NCI-H2227 (cell line): Measurements from ENCODE around the gene ARID2.
A peak's percentile ranks its signal among the peaks of the same experiment; 100 is the strongest.

Experiments used
- DNase-seq: peaks from one replicate; lab custom pipeline; 2025; ENCODE audit not compliant: unreplicated experiment; lab: John Stamatoyannopoulos, UW

Gene ARID2

DNA sequence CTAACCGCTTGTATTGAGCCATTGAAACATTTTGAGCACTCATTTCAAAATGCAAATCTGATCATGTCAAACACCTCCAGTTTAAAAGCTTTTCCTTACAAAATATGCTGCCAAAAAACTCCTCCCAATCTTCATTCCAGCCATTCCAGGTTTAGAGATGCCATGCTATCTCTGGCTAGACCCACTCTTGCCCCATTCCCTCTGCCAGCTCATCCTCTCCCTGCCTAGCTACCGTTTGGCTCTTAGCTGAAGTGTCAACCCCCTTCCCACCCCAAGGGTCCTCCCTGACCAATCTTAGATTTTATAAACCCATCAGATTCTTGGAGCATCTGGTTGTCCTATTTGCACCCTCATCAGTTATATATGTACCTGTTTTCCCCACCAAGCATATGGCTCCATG, 185.9 kb downstream of the ARID2 start:
- no peak for DNase-seq

DNA sequence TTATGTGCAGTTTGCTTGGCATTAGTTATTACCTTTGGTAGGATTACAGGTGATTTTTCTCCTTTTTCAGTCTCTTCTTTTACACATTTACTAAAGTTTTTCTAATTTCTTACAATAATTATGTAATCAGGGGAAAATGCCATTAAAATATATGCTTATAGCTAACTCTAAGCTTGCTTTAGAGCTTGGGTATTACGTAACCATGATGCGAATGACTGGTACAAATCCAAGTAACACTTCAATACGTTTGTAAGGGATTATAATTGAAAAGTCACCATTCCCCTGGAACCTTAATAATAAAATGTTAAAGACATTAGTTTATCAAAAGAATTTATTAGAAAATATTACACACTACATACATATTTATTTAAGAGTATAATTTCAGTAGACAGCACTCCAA, 189.3 kb downstream of the ARID2 start:
- DNase-seq = no peak

DNA sequence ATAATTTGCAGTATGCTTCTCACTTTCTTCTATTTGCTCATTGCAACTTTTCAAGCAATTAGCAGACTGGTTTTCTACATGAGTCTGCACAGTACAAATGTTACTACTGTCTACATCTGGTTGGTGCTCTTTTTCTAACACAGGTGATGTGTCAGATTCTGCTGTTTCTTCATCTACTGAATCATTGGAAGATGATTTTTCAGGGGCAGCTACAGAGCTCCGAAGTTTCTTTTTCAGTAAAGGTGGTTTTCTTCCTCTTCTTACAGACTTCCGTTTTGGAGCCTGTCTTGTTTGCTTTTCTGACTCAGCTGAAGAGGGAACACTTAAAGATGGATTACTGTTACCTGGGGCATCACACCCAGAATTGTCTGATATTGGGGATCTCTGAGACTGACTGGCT, 198.8 kb downstream of the ARID2 start:
- no peak for DNase-seq

DNA sequence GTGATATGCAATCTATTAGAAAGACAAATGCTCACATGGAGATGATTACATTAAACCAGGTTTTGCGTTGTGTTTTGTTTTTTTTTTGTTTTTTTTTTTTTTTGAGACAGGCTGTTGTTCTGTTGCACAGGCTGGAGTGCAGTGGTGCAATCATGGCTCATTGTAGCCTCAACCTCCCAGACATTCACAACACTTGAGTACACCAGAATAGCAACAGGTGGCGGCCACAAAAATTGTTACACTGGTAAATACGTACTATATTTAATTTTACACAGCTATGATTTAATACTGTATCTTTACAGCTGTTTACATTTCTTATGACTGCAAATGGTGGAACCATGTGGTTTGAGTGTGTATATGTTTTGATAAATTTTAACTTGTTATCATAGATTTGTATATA, 200.9 kb downstream of the ARID2 start:
- DNase-seq = no peak

DNA sequence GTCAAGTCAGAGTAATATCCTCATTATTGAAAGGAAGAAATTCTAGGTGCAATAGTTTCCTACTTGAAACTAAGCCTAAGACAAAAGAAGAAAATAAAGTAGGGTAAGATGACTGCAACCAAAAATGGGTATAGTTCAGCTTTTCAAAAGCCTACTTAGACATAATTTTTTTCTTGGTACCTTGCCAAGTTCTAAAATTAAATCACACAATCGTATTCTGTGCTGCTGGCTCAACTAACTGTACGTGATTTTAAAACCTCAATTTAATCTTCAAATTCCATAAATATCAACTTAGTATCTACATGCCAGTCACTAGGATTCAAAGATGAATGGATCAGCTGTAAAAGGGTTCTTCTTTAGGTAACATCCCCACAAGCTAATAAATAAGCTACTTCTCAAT, 204.0 kb downstream of the ARID2 start:
- DNase-seq = peak; percentile 2

DNA sequence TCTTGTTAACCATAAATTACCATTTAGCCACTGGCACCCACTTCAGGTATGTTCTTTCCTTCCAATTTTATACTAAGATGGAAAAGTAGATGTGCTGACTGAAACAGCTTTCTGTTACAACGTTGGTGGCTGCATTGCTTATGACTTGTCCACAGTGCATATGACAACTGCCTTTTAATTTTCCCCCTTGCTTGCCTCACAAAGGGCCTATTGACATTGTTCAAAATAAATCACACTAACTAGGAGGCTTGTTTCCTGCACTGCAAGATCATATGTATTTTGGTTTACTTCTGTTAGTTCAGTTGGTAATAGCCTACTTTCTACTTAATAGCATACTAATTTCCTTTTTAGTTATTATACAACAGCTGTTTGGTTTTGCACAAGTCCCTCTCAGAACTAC, 205.4 kb downstream of the ARID2 start:
- DNase-seq = no peak

DNA sequence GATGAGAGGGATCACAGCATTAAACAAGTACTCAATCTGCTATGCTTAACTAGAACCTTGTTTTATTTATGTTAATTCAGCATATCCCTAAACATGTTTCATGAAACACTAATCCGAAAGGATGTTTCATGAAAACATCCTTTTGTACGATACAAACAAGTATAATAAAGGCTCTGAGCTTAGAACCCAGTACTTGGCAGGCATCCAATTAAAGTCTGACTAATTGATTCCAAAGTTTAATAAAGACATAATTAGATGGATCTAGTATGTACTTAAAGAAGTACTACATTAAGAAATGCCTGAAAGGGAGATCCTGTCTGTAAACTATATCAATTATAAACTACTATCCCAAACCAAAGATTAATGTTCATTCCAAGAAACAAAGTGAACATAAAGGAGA, 209.1 kb downstream of the ARID2 start:
- DNase-seq = no peak

DNA sequence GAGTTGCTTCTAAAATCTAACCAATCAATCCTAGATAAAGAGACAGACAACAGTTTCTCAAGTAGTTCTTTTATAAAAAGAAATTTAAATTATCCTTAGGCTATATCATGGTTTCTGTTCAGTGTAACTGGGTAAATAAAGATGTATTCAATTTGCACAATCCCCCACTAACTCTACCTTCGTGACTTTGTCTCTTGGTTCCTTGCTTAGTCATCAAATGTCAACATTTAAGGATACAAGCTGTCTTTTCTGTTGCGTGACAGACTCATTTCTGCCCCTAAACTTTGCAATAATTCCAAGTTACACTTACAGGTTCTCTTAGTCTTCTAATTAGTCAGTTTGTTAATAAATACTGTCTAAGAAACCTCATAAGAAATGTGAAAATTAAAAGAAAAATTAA, 210.3 kb downstream of the ARID2 start:
- DNase-seq = no peak

DNA sequence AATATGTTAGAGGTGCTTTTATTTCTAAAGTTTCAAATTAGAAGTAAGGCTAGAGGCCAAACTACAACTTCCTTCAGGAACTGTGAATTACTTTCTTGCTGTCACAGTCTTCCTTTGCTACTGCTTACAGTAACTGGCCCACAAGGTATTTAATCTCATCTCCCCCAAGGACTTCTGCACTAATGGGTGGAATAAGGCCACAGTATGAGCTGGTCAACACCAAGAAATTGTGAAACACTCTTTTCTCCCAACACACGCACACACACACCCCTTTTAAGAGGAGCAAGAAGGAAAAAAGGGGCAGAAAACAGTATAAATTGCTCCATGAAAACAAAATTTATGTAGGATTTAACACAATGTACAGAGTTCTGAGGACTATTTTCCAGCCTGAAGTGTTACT, 215.3 kb downstream of the ARID2 start:
- DNase-seq = no peak

DNA sequence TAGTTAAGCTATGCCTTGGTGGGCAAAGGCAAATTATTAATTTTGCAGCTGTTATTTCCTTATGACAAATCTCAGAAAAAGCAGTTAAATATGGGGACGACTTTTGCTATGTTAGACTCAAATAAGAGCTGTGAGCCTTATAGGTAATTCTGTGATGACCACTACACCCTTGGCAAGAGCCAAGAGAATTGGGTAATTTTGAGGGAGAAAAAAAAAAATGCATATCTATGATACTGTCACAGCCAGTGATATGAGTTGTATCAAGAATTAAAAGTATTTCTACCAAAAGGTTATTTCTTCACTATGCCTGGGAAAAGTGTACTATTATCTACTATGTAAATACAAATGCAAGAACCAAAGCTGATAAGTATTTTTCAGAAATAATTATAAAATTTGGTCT, 216.9 kb downstream of the ARID2 start:
- DNase-seq = no peak

DNA sequence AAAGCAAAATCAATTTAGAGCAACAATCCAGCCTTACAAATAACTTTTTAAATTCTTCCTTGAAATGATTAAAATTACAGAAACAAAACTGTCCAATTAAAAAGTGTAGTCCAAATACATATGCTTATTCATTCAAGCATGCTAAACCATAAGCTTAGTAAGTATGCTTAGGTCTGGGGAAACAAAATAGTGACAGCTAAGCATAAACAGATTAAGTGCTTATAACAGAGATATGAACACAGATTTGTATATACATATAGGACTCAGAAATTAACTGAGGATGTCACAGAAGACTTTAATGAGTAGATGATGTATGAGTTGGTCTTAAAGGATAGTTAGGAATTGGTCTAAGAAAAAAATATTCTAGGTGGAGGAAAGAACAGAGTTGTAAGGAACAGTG, 219.0 kb downstream of the ARID2 start:
- DNase-seq = no peak
